Large intestine (tissue), 12 donors: ENCODE data around the gene WBP2NL. TPM values are rescaled to one million over a fixed set of nuclear protein-coding genes. Genes with fewer than 3 reads are reported as not detected.
A peak's percentile ranks its signal among the peaks of the same experiment; 100 is the strongest.
"Not testable (repeated sequence)": the region's sequence is repeated elsewhere in the genome, so short reads cannot be mapped to it uniquely, and the experiment has no call there.

Experiments used
- DNase-seq, 2 donors: peaks; one replicate each; pipeline versions ENCODE4 v3.0.0 to v3.0.0-alpha.2; 2013
- H3K27ac ChIP-seq: one replicate; pipeline ENCODE4 v1.5.1; 2013; ENCODE audit warnings: low read length
- H3K27me3 ChIP-seq: 2 replicates; pipeline ENCODE4 v1.6.1; 2013; ENCODE audit warnings: low read length; ENCODE audit not compliant: control insufficient read depth, insufficient read depth
- H3K36me3 ChIP-seq: 2 replicates; pipeline ENCODE4 v1.6.1; 2013; ENCODE audit warnings: low read length; ENCODE audit not compliant: control insufficient read depth, insufficient read depth
- H3K4me1 ChIP-seq: one replicate; pipeline ENCODE4 v1.6.1; 2013; ENCODE audit warnings: low read length; ENCODE audit not compliant: control insufficient read depth, insufficient read depth
- H3K4me3 ChIP-seq: one replicate; pipeline ENCODE4 v1.5.1; 2013; ENCODE audit warnings: low read length
- H3K9me3 ChIP-seq: one replicate; pipeline ENCODE4 v1.6.1; 2013; ENCODE audit warnings: mild to moderate bottlenecking, low read depth, low read length, moderate library complexity; ENCODE audit not compliant: control insufficient read depth
- WGBS: methylation state at CpG from one replicate; pipeline ENCODE4 v1.1.5; 2013; ENCODE audit warnings: low lambda C conversion rate; ENCODE audit not compliant: insufficient coverage; 5-methylcytosine and 5-hydroxymethylcytosine counted together
- long read RNA-seq, 11 donors: transcript quantifications; one replicate each; lab custom pipeline, GENCODE V29; 2026
- polyA plus RNA-seq: library from polyadenylated mRNA; unstranded; fragments of 120-200 nt; gene quantifications from one replicate; pipeline ENCODE4 v1.2.1, GENCODE V29; 2013

The WBP2NL gene
- polyA plus RNA-seq: 1.5 TPM
- long read RNA-seq, donor 1, partial matches to known transcripts: 0 of 9 reads
- long read RNA-seq, donor 1, other reads (novel, unspliced or antisense): 9 of 9 reads
- long read RNA-seq, donor 2, partial matches to known transcripts: 12 of 19 reads
- long read RNA-seq, donor 2, other reads (novel, unspliced or antisense): 7 of 19 reads
- long read RNA-seq, donor 3, partial matches to known transcripts: 19 of 19 reads
- long read RNA-seq, donor 3, other reads (novel, unspliced or antisense): 0 of 19 reads
- long read RNA-seq, donor 4: 0 reads
- long read RNA-seq, donor 5, partial matches to known transcripts: 10 of 10 reads
- long read RNA-seq, donor 5, other reads (novel, unspliced or antisense): 0 of 10 reads
- long read RNA-seq, donor 6: 0 reads
- long read RNA-seq, donor 7: 0 reads
- long read RNA-seq, donor 8: 0 reads
- long read RNA-seq, donor 9, partial matches to known transcripts: 5 of 16 reads
- long read RNA-seq, donor 9, other reads (novel, unspliced or antisense): 11 of 16 reads
- long read RNA-seq, donor 10, partial matches to known transcripts: 0 of 8 reads
- long read RNA-seq, donor 10, other reads (novel, unspliced or antisense): 8 of 8 reads
- long read RNA-seq, donor 11: 0 reads

GRCh38 chr22:41998361-41999261, at the start of gene WBP2NL:
Gene WBP2NL, plus strand, starts transcription at chr22:41998788. Its CDS starts 31 bp downstream, at chr22:41998819.
- no CpG with 5 or more reads among the region's 71 CpGs for WGBS
- no peaks in the 10 kb centered on the region for H3K36me3 ChIP-seq
- H3K27me3 ChIP-seq: peaks cover 4% of the 10 kb centered on the region
- DNase-seq: peak; percentile 90
- H3K9me3 ChIP-seq: peaks cover 6% of the 10 kb centered on the region
- no peak within 1 kb of the TSS for H3K27ac ChIP-seq
- H3K4me3 ChIP-seq: peak within 1 kb of the TSS; percentile 68
- H3K4me1 ChIP-seq: peaks cover 4% of the 10 kb centered on the region

GRCh38 chr22:41948928-41949296, 49.7 kb upstream of the WBP2NL start:
- DNase-seq, H3K36me3 ChIP-seq, H3K27ac ChIP-seq, H3K4me3 ChIP-seq, H3K9me3 ChIP-seq, H3K27me3 ChIP-seq: not testable (repeated sequence)
- peaks cover 14% of the 10 kb centered on the region for H3K4me1 ChIP-seq
- no CpG with 5 or more reads among the region's 8 CpGs for WGBS

GRCh38 chr22:41949297-41949965, 49.2 kb upstream of the WBP2NL start:
- Histone ChIP-seq H3K4me3 (no peak overlapping the region), H3K4me1 (peaks cover 14% of the 10 kb centered on the region), H3K27ac (no peak overlapping the region), H3K36me3 (no peaks in the 10 kb centered on the region), H3K27me3 (no peaks in the 10 kb centered on the region), H3K9me3 (no peaks in the 10 kb centered on the region)
- DNase-seq: no peak
- WGBS: no CpG with 5 or more reads among the region's 7 CpGs

GRCh38 chr22:41951898-41952474, 46.6 kb upstream of the WBP2NL start, which contains the start of gene SMIM45:
Gene SMIM45, plus strand, starts transcription at chr22:41952150.
- no peaks in the 10 kb centered on the region for H3K27me3 ChIP-seq
- no peak for DNase-seq
- no peak within 1 kb of the TSS for H3K27ac ChIP-seq
- no peaks in the 10 kb centered on the region for H3K36me3 ChIP-seq
- peaks cover 5% of the 10 kb centered on the region for H3K4me1 ChIP-seq
- no peak within 1 kb of the TSS for H3K4me3 ChIP-seq
- WGBS: no CpG with 5 or more reads among the region's 16 CpGs
- H3K9me3 ChIP-seq: no peaks in the 10 kb centered on the region

GRCh38 chr22:41952713-41953112, 45.9 kb upstream of the WBP2NL start:
- Histone ChIP-seq H3K27me3 (no peaks in the 10 kb centered on the region), H3K36me3 (no peaks in the 10 kb centered on the region), H3K4me3 (no peak overlapping the region), H3K9me3 (no peaks in the 10 kb centered on the region), H3K27ac (no peak overlapping the region), H3K4me1 (peaks cover 3% of the 10 kb centered on the region)
- no CpG with 5 or more reads among the region's 2 CpGs for WGBS
- DNase-seq: no peak

GRCh38 chr22:41957941-41958556, 40.5 kb upstream of the WBP2NL start:
- WGBS: no CpG with 5 or more reads among the region's 23 CpGs
- Histone ChIP-seq H3K36me3 (no peaks in the 10 kb centered on the region), H3K9me3 (no peaks in the 10 kb centered on the region), H3K27ac (no peak overlapping the region), H3K4me1 (peaks cover 3% of the 10 kb centered on the region), H3K27me3 (no peaks in the 10 kb centered on the region), H3K4me3 (peak overlapping the region; percentile 16)
- DNase-seq: no peak

- Histone ChIP-seq H3K27ac (no peak overlapping the region), H3K27me3 (peaks cover 2% of the 10 kb centered on the region), H3K4me3 (no peak overlapping the region), H3K36me3 (no peaks in the 10 kb centered on the region), H3K9me3 (no peaks in the 10 kb centered on the region), H3K4me1 (no peaks in the 10 kb centered on the region)
- WGBS: 80% methylated on average over 1 of the region's 9 CpGs
- no peak for DNase-seq
These were observed 35.0 kb upstream of the WBP2NL start for GRCh38 chr22:41963453-41964111.

GRCh38 chr22:41964112-41964491, 34.5 kb upstream of the WBP2NL start:
- no peak overlapping the region for H3K4me3 ChIP-seq
- H3K27me3 ChIP-seq: peaks cover 2% of the 10 kb centered on the region
- WGBS: no CpG with 5 or more reads among the region's 5 CpGs
- no peaks in the 10 kb centered on the region for H3K9me3 ChIP-seq
- H3K27ac ChIP-seq: no peak overlapping the region
- peaks cover 3% of the 10 kb centered on the region for H3K4me1 ChIP-seq
- no peak for DNase-seq
- H3K36me3 ChIP-seq: no peaks in the 10 kb centered on the region

GRCh38 chr22:41966225-41966606, 32.4 kb upstream of the WBP2NL start:
- peaks cover 3% of the 10 kb centered on the region for H3K4me1 ChIP-seq
- H3K4me3 ChIP-seq: no peak overlapping the region
- no CpG with 5 or more reads among the region's 2 CpGs for WGBS
- no peaks in the 10 kb centered on the region for H3K9me3 ChIP-seq
- no peaks in the 10 kb centered on the region for H3K36me3 ChIP-seq
- no peak overlapping the region for H3K27ac ChIP-seq
- no peak for DNase-seq
- peaks cover 2% of the 10 kb centered on the region for H3K27me3 ChIP-seq
